Keratinocyte (primary cell): ENCODE results near the gene GLA. TPM values are rescaled to one million over a fixed set of nuclear protein-coding genes. Genes with fewer than 3 reads are reported as not detected.

Source experiments
- DNase-seq: peaks from one replicate; pipeline ENCODE4 v3.0.0-alpha.2; 2011; ENCODE audit warnings: low read depth, missing footprints, low spot score
- FAIRE-seq: peaks from 2 replicates; lab custom pipeline; 2011; peaks lifted over from hg19 to GRCh38; lab: Jason Lieb, UNC
- H2AFZ ChIP-seq: 2 replicates; pipeline ENCODE4 v1.6.0; 2012; ENCODE audit warnings: low read length, control low read depth, inconsistent platforms; ENCODE audit not compliant: control insufficient read depth
- H3K27ac ChIP-seq: 2 replicates; pipeline ENCODE4 v1.5.1; 2011; ENCODE audit warnings: low read length; ENCODE audit not compliant: control insufficient read depth, insufficient read depth
- H3K27me3 ChIP-seq: 3 replicates; pipeline ENCODE4 v1.6.0; 2011; ENCODE audit warnings: low read length; ENCODE audit not compliant: control insufficient read depth, insufficient read depth; ENCODE audit errors: extremely low read depth
- H3K36me3 ChIP-seq, 2 experiments: 2 replicates in 1 of 2; 3 replicates in 1 of 2; pipeline ENCODE4 v1.5.1; 2011; ENCODE audit warnings: low read length in 2 of 2, mild to moderate bottlenecking in 1 of 2; ENCODE audit not compliant: control insufficient read depth in 2 of 2, insufficient read depth in 2 of 2; ENCODE audit errors: extremely low read depth in 1 of 2
- H3K4me1 ChIP-seq: 3 replicates; pipeline ENCODE4 v1.5.1; 2011; ENCODE audit warnings: low read length; ENCODE audit not compliant: control insufficient read depth, insufficient read depth; ENCODE audit errors: extremely low read depth
- H3K4me2 ChIP-seq: 3 replicates; pipeline ENCODE4 v1.6.0; 2011; ENCODE audit warnings: low read depth, low read length; ENCODE audit not compliant: control insufficient read depth, insufficient read depth; ENCODE audit errors: extremely low read depth
- H3K4me3 ChIP-seq, 3 experiments: fragments of 200-600 bp in 1 of 3; sonication (generic) in 1 of 3; 2 replicates in 2 of 3; 3 replicates in 1 of 3; pipeline ENCODE4 v1.5.1; 2011 to 2016; ENCODE audit warnings: low read length in 3 of 3, mild to moderate bottlenecking in 3 of 3, control low read depth in 2 of 3, inconsistent platforms in 1 of 3, low read depth in 1 of 3, mixed read lengths in 1 of 3, mixed run types in 1 of 3, moderate library complexity in 1 of 3; ENCODE audit not compliant: control insufficient read depth in 2 of 3, insufficient read depth in 2 of 3; ENCODE audit errors: extremely low read depth in 1 of 3
- H3K79me2 ChIP-seq: 2 replicates; pipeline ENCODE4 v1.6.0; 2012; ENCODE audit warnings: low read length; ENCODE audit not compliant: control insufficient read depth, insufficient read depth
- H3K9ac ChIP-seq: 3 replicates; pipeline ENCODE4 v1.6.0; 2011; ENCODE audit warnings: low read length; ENCODE audit not compliant: control insufficient read depth, insufficient read depth; ENCODE audit errors: extremely low read depth
- H3K9me1 ChIP-seq: 3 replicates; pipeline ENCODE4 v1.6.0; 2011; ENCODE audit warnings: low read length; ENCODE audit not compliant: control insufficient read depth, insufficient read depth; ENCODE audit errors: extremely low read depth
- H3K9me3 ChIP-seq: 2 replicates; pipeline ENCODE4 v1.5.1; 2012; ENCODE audit warnings: low read depth, low read length; ENCODE audit not compliant: control insufficient read depth
- H4K20me1 ChIP-seq: 3 replicates; pipeline ENCODE4 v1.6.0; 2011; ENCODE audit warnings: low read length; ENCODE audit not compliant: control insufficient read depth, insufficient read depth; ENCODE audit errors: extremely low read depth
- EZH2 ChIP-seq: IDR thresholded peaks from one replicate; pipeline ENCODE4 v1.6.1; 2012; ENCODE audit warnings: inconsistent platforms, mild to moderate bottlenecking, low read length, moderate library complexity
- dilution Hi-C: fragments of 300-500 bp; cut with MboI; formaldehyde crosslinking; loops from one replicate; pipeline ENCODE4 v1.7.0; 2020; ENCODE audit warnings: low sequenced_read_pairs; ENCODE audit not compliant: extremely low pct_ligation_motif_present
- polyA plus RNA-seq, 5 experiments: library from polyadenylated mRNA; depleted of rRNA in 3 of 5; stranded (reverse) in 3 of 5; stranded (forward) in 1 of 5; unstranded in 1 of 5; fragments of >200 nt; gene quantifications; 1 replicate in 1 of 5; 2 replicates in 3 of 5; 3 replicates in 1 of 5; pipeline versions ENCODE4 v1.2.1 to v1.2.3, GENCODE V29; 2011 to 2012; ENCODE audit warnings: missing spikeins in 2 of 5, low read depth in 1 of 5, low replicate concordance in 1 of 5
- TF ChIP-seq, protein P1 (sequence below), 3 experiments: IDR thresholded peaks in 1 of 3; conservative IDR thresholded peaks in 1 of 3; optimal IDR thresholded peaks in 1 of 3; 2 replicates in 2 of 3; 3 replicates in 1 of 3; pipeline versions ENCODE3 to v1.5.1; 2011; ENCODE audit warnings: low read length in 3 of 3, mild to moderate bottlenecking in 3 of 3, moderate library complexity in 2 of 3, control low read depth in 1 of 3, inconsistent platforms in 1 of 3; ENCODE audit not compliant: insufficient read depth in 2 of 3; ENCODE audit errors: extremely low read depth in 1 of 3

The GLA gene
- polyA plus RNA-seq, 1 donor (not counting 4 experiments of a cell fraction or from before 2014, with no cell fraction given): 62.1 TPM

DNA sequence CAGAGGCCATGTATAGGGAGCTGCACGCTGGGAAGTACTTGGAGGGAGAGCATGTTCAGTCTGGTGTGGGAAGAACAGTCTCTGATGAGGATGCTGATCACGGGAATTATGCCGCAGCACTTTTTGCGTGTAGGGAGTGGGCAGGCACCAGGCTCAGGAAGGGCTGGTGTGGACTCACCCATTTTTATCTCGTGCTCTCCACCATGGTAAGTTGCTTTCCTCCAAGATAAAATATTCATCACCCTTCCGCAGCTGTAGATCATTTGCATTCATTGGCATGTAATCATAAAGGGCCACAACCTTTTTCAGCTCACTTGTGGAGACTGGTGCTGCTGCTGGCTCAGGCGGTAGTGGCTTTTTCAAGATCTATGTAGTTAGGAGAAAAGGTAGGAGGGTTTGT, 47.3 kb downstream of the GLA start:
- DNase-seq (no peak), FAIRE-seq (no peak)
- Histone ChIP-seq H3K9me1 (no peaks in the 10 kb centered on the region), H3K4me1 (no peaks in the 10 kb centered on the region), H3K36me3 (no peaks in the 10 kb centered on the region), H3K27me3 (no peaks in the 10 kb centered on the region), H3K79me2 (no peaks in the 10 kb centered on the region), H3K4me2 (no peak overlapping the region), H3K9me3 (no peaks in the 10 kb centered on the region), H3K9ac (no peak overlapping the region), H2AFZ (no peak overlapping the region), H4K20me1 (no peaks in the 10 kb centered on the region), H3K4me3 (no peak overlapping the region), H3K27ac (no peak overlapping the region)
- dilution Hi-C loops: no loop called here
- no peak for TF ChIP-seq EZH2
- TF ChIP-seq, protein P1, sequence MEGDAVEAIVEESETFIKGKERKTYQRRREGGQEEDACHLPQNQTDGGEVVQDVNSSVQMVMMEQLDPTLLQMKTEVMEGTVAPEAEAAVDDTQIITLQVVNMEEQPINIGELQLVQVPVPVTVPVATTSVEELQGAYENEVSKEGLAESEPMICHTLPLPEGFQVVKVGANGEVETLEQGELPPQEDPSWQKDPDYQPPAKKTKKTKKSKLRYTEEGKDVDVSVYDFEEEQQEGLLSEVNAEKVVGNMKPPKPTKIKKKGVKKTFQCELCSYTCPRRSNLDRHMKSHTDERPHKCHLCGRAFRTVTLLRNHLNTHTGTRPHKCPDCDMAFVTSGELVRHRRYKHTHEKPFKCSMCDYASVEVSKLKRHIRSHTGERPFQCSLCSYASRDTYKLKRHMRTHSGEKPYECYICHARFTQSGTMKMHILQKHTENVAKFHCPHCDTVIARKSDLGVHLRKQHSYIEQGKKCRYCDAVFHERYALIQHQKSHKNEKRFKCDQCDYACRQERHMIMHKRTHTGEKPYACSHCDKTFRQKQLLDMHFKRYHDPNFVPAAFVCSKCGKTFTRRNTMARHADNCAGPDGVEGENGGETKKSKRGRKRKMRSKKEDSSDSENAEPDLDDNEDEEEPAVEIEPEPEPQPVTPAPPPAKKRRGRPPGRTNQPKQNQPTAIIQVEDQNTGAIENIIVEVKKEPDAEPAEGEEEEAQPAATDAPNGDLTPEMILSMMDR (optimal IDR thresholded peaks at IDR 0.05 in 1 of 3, IDR thresholded peaks at IDR 0.05 in 1 of 3, conservative IDR thresholded peaks at IDR 0.05 in 1 of 3; ENCODE audit: extremely low read depth in 1 of 3, insufficient read depth in 2 of 3, low read length in 3 of 3): no peak

- no peak overlapping the region for H3K4me3 ChIP-seq
- no peaks in the 10 kb centered on the region for H3K9me3 ChIP-seq
- no peak for DNase-seq
- H3K79me2 ChIP-seq: no peaks in the 10 kb centered on the region
- H3K27ac ChIP-seq: no peak overlapping the region
- no peak overlapping the region for H3K4me2 ChIP-seq
- no peaks in the 10 kb centered on the region for H3K36me3 ChIP-seq
- dilution Hi-C loops: no loop called here
- H3K4me1 ChIP-seq: no peaks in the 10 kb centered on the region
- H3K9ac ChIP-seq: no peak overlapping the region
- H3K27me3 ChIP-seq: no peaks in the 10 kb centered on the region
- H3K9me1 ChIP-seq: no peaks in the 10 kb centered on the region
- H4K20me1 ChIP-seq: no peaks in the 10 kb centered on the region
- FAIRE-seq: no peak
- TF ChIP-seq, protein P1 (optimal IDR thresholded peaks at IDR 0.05 in 1 of 3, IDR thresholded peaks at IDR 0.05 in 1 of 3, conservative IDR thresholded peaks at IDR 0.05 in 1 of 3; ENCODE audit: extremely low read depth in 1 of 3, insufficient read depth in 2 of 3, low read length in 3 of 3): no peak
- no peak for TF ChIP-seq EZH2
- H2AFZ ChIP-seq: no peak overlapping the region
Measured at GRCh38 chrX:101359966-101360365, 47.8 kb downstream of the GLA start.
